A673 (cell line): ENCODE measurements around the gene PRAF2.

ENCODE experiments used
- CTCF ChIP-seq: fragments of 300-800, 200-600 bp; sonication (generic); conservative IDR thresholded peaks from 2 replicates; pipeline ENCODE4 v1.5.1; 2017; ENCODE audit warnings: low read depth, mild to moderate bottlenecking, antibody characterized with exemption, low read length, moderate library complexity, mixed read lengths
- EZH2 ChIP-seq: fragments of 200-600 bp; sonication (generic); IDR thresholded peaks from 2 replicates; pipeline ENCODE4 v1.6.1; 2017; ENCODE audit warnings: borderline replicate concordance, low read depth, mild to moderate bottlenecking, mixed read lengths, antibody characterized with exemption, low read length; ENCODE audit not compliant: poor library complexity, severe bottlenecking

- TF ChIP-seq CTCF (no peak), EZH2 (no peak)
These were observed 32.5 kb upstream of the PRAF2 start for GRCh38 chrX:49106296-49106695.
